NK-92 (cell line): ENCODE data around the gene ARSH.
"Not testable (repeated sequence)": the region's sequence is repeated elsewhere in the genome, so short reads cannot be mapped to it uniquely, and the experiment has no call there.

ENCODE experiments used
- DNase-seq: peaks from one replicate; lab custom pipeline; 2025; ENCODE audit not compliant: unreplicated experiment; lab: John Stamatoyannopoulos, UW

Gene ARSH

DNA sequence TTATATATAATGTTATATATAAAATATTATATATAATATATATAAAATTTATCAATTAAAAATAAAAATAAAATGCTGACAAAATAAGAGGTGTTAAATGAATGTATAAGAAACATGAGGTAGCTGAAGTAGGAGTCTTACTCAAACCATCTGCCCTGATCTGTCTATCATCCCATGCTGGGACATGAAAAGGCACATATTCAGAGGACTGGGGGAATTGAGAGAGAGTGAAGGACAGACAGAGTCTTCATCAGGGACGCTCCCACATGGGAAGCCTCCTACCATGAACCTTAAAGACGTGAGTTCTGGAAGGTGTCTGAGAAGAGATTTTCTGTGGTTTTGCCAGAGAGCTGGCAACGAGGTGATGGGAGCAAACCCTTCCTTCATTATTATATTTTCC is 30.9 kb downstream of the ARSH start:
- no peak for DNase-seq

DNA sequence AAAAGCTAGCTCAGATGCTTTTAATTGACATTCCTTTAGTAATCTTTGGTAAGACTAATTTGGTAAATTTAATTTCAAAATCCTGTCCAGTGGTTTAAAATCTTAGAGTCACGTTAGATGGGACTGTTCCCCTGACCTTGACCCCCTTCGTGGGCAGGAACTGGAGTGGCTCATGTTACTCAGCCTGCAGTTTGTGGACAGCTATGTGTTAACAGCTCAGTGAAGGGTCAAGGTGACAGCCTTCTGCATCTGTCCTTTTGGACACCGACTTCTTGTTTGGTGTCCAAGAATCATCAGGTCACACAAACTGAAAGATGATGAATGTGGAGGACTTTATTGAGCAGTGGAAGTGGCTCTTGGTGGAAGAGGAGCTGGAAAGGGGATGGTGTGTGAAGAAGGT is 37.9 kb downstream of the ARSH start:
- no peak for DNase-seq

DNA sequence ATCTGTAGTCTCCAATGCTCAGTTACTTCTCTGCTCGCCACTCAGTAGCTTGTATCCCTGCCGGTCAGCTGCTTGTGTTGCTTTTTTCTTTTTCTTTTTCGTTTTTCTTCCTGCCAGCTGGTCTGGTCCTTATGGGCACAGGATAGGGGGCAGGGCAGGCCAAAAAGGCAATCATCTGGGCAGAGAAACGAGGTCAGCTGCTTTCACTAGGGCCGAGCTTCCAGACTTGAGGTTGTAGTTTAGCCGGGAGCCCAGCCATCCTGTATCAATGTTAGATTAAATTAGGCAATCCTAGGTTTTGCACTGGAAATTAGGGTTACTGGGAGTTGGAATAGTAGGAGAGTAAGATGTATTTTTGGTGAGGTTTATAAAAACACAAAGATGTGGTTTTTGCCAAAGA is 38.3 kb downstream of the ARSH start:
- DNase-seq, result no peak

DNA sequence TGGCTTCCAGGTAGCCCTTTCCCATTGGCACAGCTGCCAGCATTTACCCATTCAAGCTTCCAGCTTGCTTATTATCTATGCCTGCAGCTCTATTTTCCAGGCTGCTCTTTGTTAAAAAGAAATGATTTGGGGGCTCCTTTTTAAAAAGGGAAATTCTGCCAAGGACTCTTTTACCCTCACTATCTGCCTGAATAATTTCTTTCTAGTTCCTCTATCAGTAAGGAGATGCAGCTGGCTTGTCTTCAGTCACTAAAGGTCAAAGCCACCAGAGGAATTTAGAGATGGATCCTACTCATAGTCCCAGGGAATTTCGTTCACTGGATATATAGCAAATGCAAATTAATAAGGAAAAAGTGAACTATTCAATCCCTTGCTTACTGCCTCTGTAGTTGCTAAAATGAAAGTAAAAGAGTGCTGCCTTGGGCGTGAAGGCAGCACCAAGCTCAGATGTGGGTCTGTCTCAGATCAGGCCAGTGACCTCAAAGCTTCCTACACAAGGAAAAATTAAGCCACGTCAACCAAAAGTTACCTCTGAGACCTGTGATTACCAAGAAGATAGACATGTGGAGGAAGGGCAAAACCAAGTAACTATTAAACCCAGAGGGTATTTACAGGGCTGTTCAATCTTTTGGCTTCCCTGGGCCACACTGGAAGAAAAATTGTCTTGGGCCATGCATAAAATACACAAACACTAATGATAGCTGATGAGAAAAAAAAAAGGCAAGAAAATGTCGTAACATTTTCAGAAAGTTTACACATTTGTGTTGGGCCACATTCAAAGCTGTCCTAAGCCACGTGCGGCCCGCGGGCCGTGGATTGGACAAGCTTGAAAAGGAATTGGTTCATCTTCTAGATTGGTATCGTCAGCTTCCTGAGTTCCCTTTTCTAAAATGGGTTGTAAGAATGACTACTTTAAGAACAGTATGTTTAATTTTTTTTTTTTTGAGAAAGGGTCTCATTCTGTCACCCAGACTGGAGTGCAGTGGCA is 40.2 kb downstream of the ARSH start:
- no peak for DNase-seq

DNA sequence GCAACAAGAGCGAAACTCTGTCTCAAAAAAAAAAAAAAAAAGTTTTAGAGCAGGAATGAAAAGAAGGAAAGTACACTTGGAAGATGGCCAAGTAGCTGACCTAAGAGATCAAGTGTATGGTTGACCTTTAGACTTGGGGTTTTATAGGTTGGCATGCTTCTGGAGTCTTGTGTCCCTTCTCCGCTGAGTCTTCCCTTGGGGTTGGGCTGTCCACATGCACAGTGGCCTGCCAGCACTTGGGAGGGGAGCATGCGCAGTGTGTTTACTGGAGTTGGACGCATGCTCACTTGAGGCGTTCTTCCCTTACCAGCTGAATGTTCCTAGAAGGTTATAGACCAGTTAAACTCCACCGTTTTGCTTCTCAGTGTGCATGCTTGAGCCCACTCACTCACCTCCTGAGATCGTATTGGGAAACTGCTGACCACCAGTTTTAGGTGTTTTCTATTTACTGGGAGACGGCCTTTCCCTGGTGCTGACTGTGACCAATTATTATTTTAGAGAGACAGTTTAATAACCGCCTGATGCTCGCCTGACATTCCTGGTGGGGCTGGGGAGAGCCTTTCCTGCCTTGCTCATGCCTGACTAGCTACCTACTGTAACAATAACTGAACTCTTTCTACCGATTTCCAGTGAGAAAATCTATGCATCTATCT is 44.3 kb downstream of the ARSH start:
- DNase-seq, result not testable (repeated sequence)

DNA sequence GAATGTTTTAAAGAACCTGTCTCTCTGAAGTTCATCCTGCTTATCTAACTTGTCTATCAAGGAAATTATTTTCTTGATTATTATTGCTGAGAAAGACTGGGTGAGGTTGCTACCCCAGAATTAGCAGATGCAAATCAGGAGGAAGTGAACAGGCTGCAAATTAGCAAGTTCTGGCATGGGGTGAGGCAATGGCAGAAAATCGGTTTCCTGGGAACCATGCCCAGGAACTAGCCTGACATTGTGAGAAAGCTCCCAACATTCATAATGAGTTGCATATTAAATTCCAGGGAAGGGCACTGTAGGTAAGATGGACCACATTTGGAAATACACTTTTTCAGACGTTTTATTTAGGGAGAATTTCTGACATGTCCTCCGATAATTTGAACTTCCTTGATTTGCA is 46.5 kb downstream of the ARSH start:
- DNase-seq, result no peak

DNA sequence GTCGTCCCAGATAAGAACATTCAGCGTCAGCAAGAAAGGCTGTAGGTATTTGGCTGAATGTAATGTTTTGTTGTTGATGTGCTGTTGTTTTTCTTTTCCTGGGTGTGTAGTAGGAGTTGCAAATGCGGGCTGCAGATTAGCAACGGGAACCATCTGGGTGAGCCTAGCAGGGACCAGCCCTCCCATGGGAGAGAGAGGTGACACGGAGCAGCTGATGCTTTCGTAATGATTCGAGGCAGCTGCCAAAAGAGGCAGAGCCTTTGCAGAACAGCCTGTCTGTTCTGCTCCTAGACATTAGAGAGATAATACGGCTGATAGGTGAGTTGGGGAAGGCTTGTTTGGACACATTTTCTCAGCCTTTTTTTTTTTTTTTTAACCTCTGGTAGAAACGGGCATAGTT is 60.2 kb downstream of the ARSH start:
- no peak for DNase-seq

DNA sequence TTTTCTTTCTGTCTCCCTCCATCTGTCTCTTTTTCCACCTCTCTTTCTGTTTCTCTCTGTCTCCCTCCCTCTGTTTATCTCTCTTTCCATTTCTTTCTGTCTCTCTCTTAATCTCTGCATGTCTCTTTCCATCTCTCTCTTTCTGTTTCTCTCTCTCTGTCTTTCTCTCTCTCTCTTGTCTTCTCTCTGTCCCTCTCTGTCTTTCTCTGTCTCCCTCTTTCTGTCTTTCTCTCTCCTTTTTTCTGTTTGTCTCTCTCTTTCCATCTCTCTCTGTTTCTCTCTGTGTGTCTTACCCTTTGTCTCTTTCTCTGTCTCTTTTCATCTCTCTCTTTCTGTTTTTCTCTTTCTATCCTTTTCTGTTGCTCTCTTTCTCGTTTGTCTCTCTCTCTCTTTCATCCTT is 69.6 kb downstream of the ARSH start:
- no peak for DNase-seq

DNA sequence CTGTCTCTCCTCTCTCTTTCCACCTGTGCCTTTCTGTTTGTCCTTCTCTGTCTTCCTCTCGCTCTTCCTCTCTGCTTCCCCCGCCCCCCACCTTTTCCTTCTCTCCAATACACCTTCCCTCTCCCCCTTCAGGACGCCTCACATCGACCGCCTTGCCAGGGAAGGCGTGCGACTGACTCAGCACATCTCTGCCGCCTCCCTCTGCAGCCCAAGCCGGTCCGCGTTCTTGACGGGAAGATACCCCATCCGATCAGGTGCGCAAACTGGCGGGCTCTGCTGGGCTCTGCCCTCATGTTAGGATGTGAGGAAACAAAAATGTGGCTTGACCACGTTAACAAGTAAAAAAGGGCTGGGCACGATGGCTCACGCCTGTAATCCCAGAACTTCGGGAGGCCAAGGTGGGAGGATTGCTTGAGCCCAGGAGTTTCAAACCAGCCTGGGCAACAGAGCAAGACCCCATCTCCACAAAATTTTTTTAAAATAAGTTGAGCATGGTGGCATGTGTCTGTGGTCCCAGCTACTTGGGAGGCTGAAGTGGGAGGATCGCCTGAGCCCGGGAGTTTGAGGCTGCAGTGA is 70.2 kb downstream of the ARSH start:
- DNase-seq, result no peak
